ENCODE results near the gene CLDN5. TPM values are rescaled to one million over a fixed set of nuclear protein-coding genes. Genes with fewer than 3 reads are reported as not detected.

The CLDN5 gene
- total RNA-seq, 4 donors from 2014 or later = 94.9 to 170 (median 117) TPM

GRCh38 chr22:19520007-19520406 is 4.2 kb downstream of the CLDN5 start:
- DNase-seq (ENCODE audit: low spot score in 2 of 2) = peak in 1 of 2 donors; percentile 82
- no peak overlapping the region for H3K4me3 ChIP-seq (ENCODE audit: low read depth, poor library complexity, severe bottlenecking)
- intact Hi-C loops (cut with DNase I; ENCODE audit: low total_unique reads) = no loop called here
- 88 to 89% methylated on average over 6 of the region's 6 CpGs for WGBS, 2 donors
- TF ChIP-seq POLR2A (IDR thresholded peaks at IDR 0.05) = no peak
- TF ChIP-seq, protein P1, sequence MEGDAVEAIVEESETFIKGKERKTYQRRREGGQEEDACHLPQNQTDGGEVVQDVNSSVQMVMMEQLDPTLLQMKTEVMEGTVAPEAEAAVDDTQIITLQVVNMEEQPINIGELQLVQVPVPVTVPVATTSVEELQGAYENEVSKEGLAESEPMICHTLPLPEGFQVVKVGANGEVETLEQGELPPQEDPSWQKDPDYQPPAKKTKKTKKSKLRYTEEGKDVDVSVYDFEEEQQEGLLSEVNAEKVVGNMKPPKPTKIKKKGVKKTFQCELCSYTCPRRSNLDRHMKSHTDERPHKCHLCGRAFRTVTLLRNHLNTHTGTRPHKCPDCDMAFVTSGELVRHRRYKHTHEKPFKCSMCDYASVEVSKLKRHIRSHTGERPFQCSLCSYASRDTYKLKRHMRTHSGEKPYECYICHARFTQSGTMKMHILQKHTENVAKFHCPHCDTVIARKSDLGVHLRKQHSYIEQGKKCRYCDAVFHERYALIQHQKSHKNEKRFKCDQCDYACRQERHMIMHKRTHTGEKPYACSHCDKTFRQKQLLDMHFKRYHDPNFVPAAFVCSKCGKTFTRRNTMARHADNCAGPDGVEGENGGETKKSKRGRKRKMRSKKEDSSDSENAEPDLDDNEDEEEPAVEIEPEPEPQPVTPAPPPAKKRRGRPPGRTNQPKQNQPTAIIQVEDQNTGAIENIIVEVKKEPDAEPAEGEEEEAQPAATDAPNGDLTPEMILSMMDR (IDR thresholded peaks at IDR 0.05) = no peak

DNA sequence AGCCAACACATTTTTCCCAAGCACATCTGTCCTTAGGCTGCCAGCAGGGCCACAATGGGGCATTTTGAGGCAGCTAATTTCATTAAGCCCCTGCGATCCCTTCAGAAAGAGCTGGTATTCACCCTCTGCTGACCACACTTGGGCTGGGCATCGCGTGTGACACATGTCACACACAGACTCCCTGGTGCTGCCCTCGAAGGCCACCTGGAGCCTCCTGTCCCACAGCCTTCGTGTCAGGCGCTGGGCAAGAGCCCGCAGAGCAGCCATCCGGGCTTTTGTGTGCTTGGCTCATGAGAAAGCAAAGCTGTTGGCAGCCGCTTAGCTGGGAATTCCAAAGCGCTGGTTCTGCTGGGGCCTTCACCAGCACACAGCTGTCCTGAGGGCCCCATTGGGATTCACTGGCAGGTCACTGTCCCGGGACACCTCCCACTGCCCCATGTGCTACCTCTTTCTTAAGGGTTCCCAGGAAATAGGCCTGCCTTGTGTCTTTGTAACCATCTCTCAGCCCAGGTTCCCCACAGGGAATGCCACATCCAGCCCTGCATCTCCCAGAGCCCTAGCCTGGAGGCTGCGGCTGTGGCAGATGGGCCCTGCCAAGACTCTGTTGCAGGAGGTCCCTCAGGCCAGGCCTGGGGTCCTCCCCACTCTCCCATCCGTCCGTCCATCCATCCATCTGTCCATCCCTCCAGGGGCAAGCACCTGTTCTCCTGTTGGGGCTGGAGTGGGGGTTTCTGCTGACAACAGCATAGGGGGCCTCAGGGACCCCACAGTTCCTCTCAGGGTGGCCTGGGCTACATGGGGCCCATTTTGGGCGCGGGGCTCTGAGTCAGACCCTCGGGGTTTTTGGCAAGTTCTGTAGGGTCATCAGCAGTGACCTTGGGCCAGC is 4.9 kb downstream of the CLDN5 start:
- WGBS, 2 donors = 87 to 93% methylated on average over 16 to 17 of the region's 17 CpGs
- intact Hi-C loops (cut with DNase I; ENCODE audit: low total_unique reads) = no loop called here
- TF ChIP-seq POLR2A (IDR thresholded peaks at IDR 0.05) = no peak
- TF ChIP-seq, protein P1 (IDR thresholded peaks at IDR 0.05) = no peak
- peak in 1 of 2 donors; percentile 74 for DNase-seq (ENCODE audit: low spot score in 2 of 2)
- no peak overlapping the region for H3K4me3 ChIP-seq (ENCODE audit: low read depth, poor library complexity, severe bottlenecking)

DNA sequence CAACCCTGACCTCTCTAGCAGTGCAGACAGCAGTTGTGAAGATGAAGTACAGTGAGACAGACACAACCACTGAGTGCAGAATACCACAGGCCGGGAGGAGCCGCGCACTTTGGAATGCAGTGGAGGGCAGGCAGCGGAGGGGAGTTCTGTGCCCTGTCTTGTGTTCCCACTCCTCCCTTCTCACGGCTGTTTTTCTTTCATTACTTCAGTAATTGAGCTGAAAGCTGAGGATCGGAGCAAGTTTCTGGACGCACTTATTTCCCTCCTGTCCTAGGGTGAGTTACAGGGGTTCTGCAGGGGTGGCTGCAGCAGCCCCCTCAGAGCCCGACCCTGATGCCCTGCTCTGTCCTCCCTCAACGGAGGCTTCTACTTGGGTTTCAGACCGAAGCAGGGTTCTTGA is 5.6 kb downstream of the CLDN5 start:
- DNase-seq (ENCODE audit: low spot score in 2 of 2) = peak in 1 of 2 donors; percentile 64
- intact Hi-C loops (cut with DNase I; ENCODE audit: low total_unique reads) = no loop called here
- TF ChIP-seq POLR2A (IDR thresholded peaks at IDR 0.05) = no peak
- TF ChIP-seq, protein P1 (IDR thresholded peaks at IDR 0.05) = no peak
- WGBS, 2 donors = 91 to 92% methylated on average over 10 of the region's 10 CpGs
- no peak overlapping the region for H3K4me3 ChIP-seq (ENCODE audit: low read depth, poor library complexity, severe bottlenecking)

- TF ChIP-seq, protein P1 (IDR thresholded peaks at IDR 0.05) = no peak
- no peak for TF ChIP-seq POLR2A (IDR thresholded peaks at IDR 0.05)
- peak in 1 of 2 donors; percentile 81 for DNase-seq (ENCODE audit: low spot score in 2 of 2)
- WGBS, 2 donors = 87 to 89% methylated on average over 10 to 12 of the region's 12 CpGs
- no peak overlapping the region for H3K4me3 ChIP-seq (ENCODE audit: low read depth, poor library complexity, severe bottlenecking)
- intact Hi-C loops (cut with DNase I; ENCODE audit: low total_unique reads) = no loop called here
Measured at GRCh38 chr22:19517919-19518611, 6.1 kb downstream of the CLDN5 start.

DNA sequence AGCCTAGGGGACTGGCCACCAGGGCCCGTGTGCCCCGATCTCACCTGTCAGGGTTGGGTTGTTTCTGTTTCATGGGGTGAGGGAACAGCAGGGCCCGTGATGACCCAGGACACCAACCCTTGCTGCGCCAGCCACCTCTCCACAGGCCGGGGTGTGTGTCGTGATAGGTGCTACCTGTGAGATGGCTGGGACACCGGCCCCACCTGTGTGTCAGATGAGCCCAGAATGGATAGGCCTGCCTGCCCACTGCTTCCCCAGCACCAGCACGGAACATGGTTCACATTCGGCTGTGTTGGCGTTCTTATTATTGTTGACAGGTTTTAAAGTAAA is 7.1 kb downstream of the CLDN5 start:
- H3K4me3 ChIP-seq (ENCODE audit: low read depth, poor library complexity, severe bottlenecking) = no peak overlapping the region
- no peak for TF ChIP-seq POLR2A (IDR thresholded peaks at IDR 0.05)
- TF ChIP-seq, protein P1 (IDR thresholded peaks at IDR 0.05) = no peak
- peak in 1 of 2 donors; percentile 79 for DNase-seq (ENCODE audit: low spot score in 2 of 2)
- WGBS, 2 donors = 94 to 95% methylated on average over 10 of the region's 10 CpGs
- intact Hi-C loops (cut with DNase I; ENCODE audit: low total_unique reads) = no loop called here
